AG04449 (cell line): ENCODE results near the gene NFIX.

ENCODE experiments used
- CTCF ChIA-PET: fragments of 350-600 bp; formaldehyde crosslinking; extraction: SDS; loops from one replicate; lab custom pipeline; 2021; ENCODE audit warnings: antibody characterized with exemption; lab: Yijun Ruan, JAX
- POLR2A ChIA-PET: fragments of 400-600, 350-600 bp; formaldehyde crosslinking; extraction: SDS; loops from one replicate; lab custom pipeline; 2020; ENCODE audit warnings: antibody characterized with exemption, inconsistent platforms; lab: Yijun Ruan, JAX
- DNase-seq: peaks from one replicate; pipeline ENCODE4 v3.0.0-alpha.2; 2010; ENCODE audit warnings: low read depth, low spot score
- H3K4me3 ChIP-seq: 2 replicates; pipeline ENCODE4 v1.5.1; 2011; ENCODE audit warnings: low read depth, mild to moderate bottlenecking, control low read depth, low read length
- CTCF ChIP-seq: IDR thresholded peaks from one replicate; pipeline ENCODE4 v1.5.1; 2011; ENCODE audit warnings: mild to moderate bottlenecking, moderate library complexity, low read length, control low read depth, inconsistent platforms; ENCODE audit not compliant: insufficient read depth; ENCODE audit errors: missing control alignments

NFIX gene

DNA sequence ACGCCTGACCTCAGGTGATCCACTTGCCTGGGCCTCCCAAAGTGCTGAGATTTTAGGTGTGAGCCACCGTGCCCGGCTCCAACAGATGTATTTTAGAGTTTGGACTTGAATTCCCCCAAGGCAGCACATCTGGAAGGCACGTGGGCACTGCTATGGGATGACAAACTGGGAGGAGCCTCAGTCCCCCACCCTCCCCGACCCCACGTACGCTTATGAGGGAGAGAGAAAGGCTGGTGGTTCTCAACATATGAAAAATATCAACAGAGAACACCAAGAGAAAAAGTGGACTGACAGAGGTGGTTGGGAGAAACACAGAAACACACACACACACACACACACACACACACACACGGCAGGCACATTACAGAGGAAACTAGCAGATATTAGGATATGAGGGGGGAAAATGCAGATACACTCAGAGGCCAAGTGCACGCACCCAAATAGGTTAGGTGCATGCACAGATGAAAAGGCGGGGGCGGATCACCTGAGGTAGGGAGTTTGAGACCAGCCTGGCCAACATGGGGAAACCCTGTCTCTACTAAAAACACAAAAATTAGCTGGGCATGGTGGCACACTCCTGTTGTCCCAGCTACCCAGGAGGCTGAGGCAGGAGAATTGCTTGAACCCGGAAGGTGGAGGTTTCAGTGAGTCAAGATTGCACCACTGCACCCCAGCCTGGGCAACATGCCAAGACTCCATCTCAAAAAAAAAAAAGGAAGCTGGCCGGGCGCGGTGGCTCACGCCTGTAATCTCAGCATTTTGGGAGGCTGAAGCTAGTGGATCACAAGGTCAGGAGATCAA is 151.7 kb downstream of the NFIX start:
- ChIA-PET CTCF (interaction anchor here (0.7 to 1.8 kb wide), 6 partner anchors 14 to 181 kb away, joined by 3 to 4 read pairs (median 3); no protein-coding TSS in a partner anchor), POLR2A (no interaction called here)

More for the DNA sequence above, 151.7 kb downstream of the NFIX start:
- H3K4me3 ChIP-seq: no peak overlapping the region
- no peak for TF ChIP-seq CTCF
- DNase-seq: no peak
